Measurements from ENCODE around the gene EPB41L4B.

The EPB41L4B gene

GRCh38 chr9:109269081-109269480 lies 51.8 kb downstream of the EPB41L4B start:
- DNase-seq = peak; percentile 9

- no peak for DNase-seq
These were observed 53.3 kb downstream of the EPB41L4B start for GRCh38 chr9:109267555-109267954.

- no peak for DNase-seq
These were observed 55.8 kb downstream of the EPB41L4B start for GRCh38 chr9:109264877-109265587.

GRCh38 chr9:109263358-109263757 lies 57.5 kb downstream of the EPB41L4B start:
- no peak for DNase-seq

- no peak for DNase-seq
These were observed 62.2 kb downstream of the EPB41L4B start for GRCh38 chr9:109258481-109259302.

GRCh38 chr9:109256336-109256735 lies 64.5 kb downstream of the EPB41L4B start:
- DNase-seq = no peak

- no peak for DNase-seq
These were observed 65.5 kb downstream of the EPB41L4B start for GRCh38 chr9:109255394-109255793.

GRCh38 chr9:109254317-109254716 lies 66.5 kb downstream of the EPB41L4B start:
- no peak for DNase-seq

- DNase-seq = no peak
These were observed 67.1 kb downstream of the EPB41L4B start for GRCh38 chr9:109253637-109254284.

GRCh38 chr9:109253241-109253636 lies 67.6 kb downstream of the EPB41L4B start:
- DNase-seq = no peak

- DNase-seq = no peak
These were observed 68.6 kb downstream of the EPB41L4B start for GRCh38 chr9:109252291-109252690.

- no peak for DNase-seq
These were observed 69.1 kb downstream of the EPB41L4B start for GRCh38 chr9:109251776-109252106.

GRCh38 chr9:109251080-109251775 lies 69.6 kb downstream of the EPB41L4B start:
- DNase-seq = peak; percentile 69

- no peak for DNase-seq
These were observed 70.1 kb downstream of the EPB41L4B start for GRCh38 chr9:109250771-109251079.

GRCh38 chr9:109250311-109250741 lies 70.5 kb downstream of the EPB41L4B start:
- DNase-seq = no peak

GRCh38 chr9:109249615-109250014 lies 71.2 kb downstream of the EPB41L4B start:
- DNase-seq = no peak

- no peak for DNase-seq
These were observed 72.7 kb downstream of the EPB41L4B start for GRCh38 chr9:109248133-109248581.

GRCh38 chr9:109247228-109247627 lies 73.6 kb downstream of the EPB41L4B start:
- no peak for DNase-seq

- no peak for DNase-seq
These were observed 74.3 kb downstream of the EPB41L4B start for GRCh38 chr9:109246533-109246932.

- no peak for DNase-seq
These were observed 75.5 kb downstream of the EPB41L4B start for GRCh38 chr9:109245310-109245897.

GRCh38 chr9:109244179-109245132 lies 76.4 kb downstream of the EPB41L4B start:
- DNase-seq = peak; percentile 41

- DNase-seq = no peak
These were observed 78.1 kb downstream of the EPB41L4B start for GRCh38 chr9:109242741-109243140.

All from MV-4-11 (cell line).